Hepatocyte (in vitro differentiated cells): ENCODE measurements around the gene RPL35.

Experiments used
- EZH2 ChIP-seq: fragments of 200-600 bp; sonication (generic); IDR thresholded peaks from 2 replicates; pipeline ENCODE4 v1.6.1; 2016; ENCODE audit warnings: antibody characterized with exemption, mild to moderate bottlenecking, borderline replicate concordance
- EZH2phosphoT487 ChIP-seq: fragments of 200-600 bp; sonication (generic); IDR thresholded peaks from one replicate; pipeline ENCODE4 v1.6.1; 2018; ENCODE audit warnings: antibody characterized with exemption, mild to moderate bottlenecking, low read depth, moderate library complexity; ENCODE audit not compliant: unreplicated experiment, severe bottlenecking

DNA sequence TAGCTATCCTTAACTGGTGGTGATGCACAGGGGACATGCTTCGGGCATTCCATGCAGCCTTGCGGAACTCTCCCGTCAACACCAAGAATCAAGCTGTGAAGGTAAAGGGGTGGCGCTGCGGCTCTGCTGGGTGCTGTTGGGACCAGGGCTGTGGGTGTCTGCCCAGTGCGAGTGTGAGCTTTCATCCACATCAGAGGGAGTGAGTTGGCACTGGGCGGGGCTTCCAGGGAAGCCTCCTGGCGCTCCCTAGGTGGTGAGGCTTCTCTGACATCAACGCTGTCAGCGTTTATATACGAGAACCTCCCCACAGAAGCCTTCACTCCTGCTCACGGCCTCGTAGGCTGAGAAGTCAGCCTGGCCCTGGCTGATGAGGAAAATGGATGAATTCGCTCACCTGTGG, 11.9 kb upstream of the RPL35 start:
- TF ChIP-seq EZH2phosphoT487 (no peak), EZH2 (no peak)
